IPS-20b (cell line): ENCODE measurements around the gene SPON1.

Experiments
- H3K27ac ChIP-seq: one replicate; pipeline ENCODE4 v1.5.1; 2013; ENCODE audit warnings: low read length
- H3K27me3 ChIP-seq: 2 replicates; pipeline ENCODE4 v1.6.1; 2013; ENCODE audit warnings: mild to moderate bottlenecking, low read length, inconsistent platforms; ENCODE audit not compliant: insufficient read depth
- H3K36me3 ChIP-seq: 2 replicates; pipeline ENCODE4 v1.6.1; 2013; ENCODE audit warnings: low read depth, mild to moderate bottlenecking, inconsistent platforms, low read length, moderate library complexity; ENCODE audit not compliant: insufficient read depth
- H3K4me1 ChIP-seq: 2 replicates; pipeline ENCODE4 v1.6.1; 2013; ENCODE audit warnings: mild to moderate bottlenecking, control low read depth, inconsistent platforms, low read length, moderate library complexity; ENCODE audit not compliant: insufficient read depth
- H3K4me3 ChIP-seq: 2 replicates; pipeline ENCODE4 v1.5.1; 2013; ENCODE audit warnings: mild to moderate bottlenecking, low read length, inconsistent platforms
- H3K9ac ChIP-seq: 2 replicates; pipeline ENCODE4 v1.6.1; 2013; ENCODE audit warnings: low read depth, mild to moderate bottlenecking, inconsistent platforms, low read length, moderate library complexity
- H3K9me3 ChIP-seq: 2 replicates; pipeline ENCODE4 v1.6.1; 2013; ENCODE audit warnings: mild to moderate bottlenecking, low read depth, low read length, inconsistent platforms; ENCODE audit not compliant: insufficient read depth

SPON1 gene

GRCh38 chr11:14045417-14045816, 82.9 kb downstream of the SPON1 start:
- Histone ChIP-seq H3K4me1 (no peaks in the 10 kb centered on the region), H3K27me3 (no peaks in the 10 kb centered on the region), H3K9me3 (no peaks in the 10 kb centered on the region)

GRCh38 chr11:14052198-14052597, 89.7 kb downstream of the SPON1 start:
- no peaks in the 10 kb centered on the region for H3K9me3 ChIP-seq
- no peak overlapping the region for H3K27ac ChIP-seq
- H3K4me1 ChIP-seq = no peaks in the 10 kb centered on the region

More at GRCh38 chr11:14045417-14045816, 82.9 kb downstream of the SPON1 start:
- no peaks in the 10 kb centered on the region for H3K36me3 ChIP-seq
- H3K4me3 ChIP-seq = no peak overlapping the region
- H3K27ac ChIP-seq = no peak overlapping the region
- no peak overlapping the region for H3K9ac ChIP-seq

GRCh38 chr11:14054116-14055107, 91.9 kb downstream of the SPON1 start:
- H3K27ac ChIP-seq = no peak overlapping the region
- no peaks in the 10 kb centered on the region for H3K4me1 ChIP-seq
- H3K4me3 ChIP-seq = no peak overlapping the region
- no peaks in the 10 kb centered on the region for H3K36me3 ChIP-seq
- no peaks in the 10 kb centered on the region for H3K27me3 ChIP-seq
- H3K9me3 ChIP-seq = no peaks in the 10 kb centered on the region
- no peak overlapping the region for H3K9ac ChIP-seq

More at GRCh38 chr11:14052198-14052597, 89.7 kb downstream of the SPON1 start:
- Histone ChIP-seq H3K36me3 (no peaks in the 10 kb centered on the region), H3K27me3 (no peaks in the 10 kb centered on the region), H3K4me3 (no peak overlapping the region), H3K9ac (no peak overlapping the region)

- H3K9ac ChIP-seq = no peak overlapping the region
- H3K9me3 ChIP-seq = no peaks in the 10 kb centered on the region
- H3K27me3 ChIP-seq = no peaks in the 10 kb centered on the region
- H3K4me1 ChIP-seq = peaks cover 4% of the 10 kb centered on the region
- H3K4me3 ChIP-seq = no peak overlapping the region
- no peaks in the 10 kb centered on the region for H3K36me3 ChIP-seq
- H3K27ac ChIP-seq = no peak overlapping the region
Observed at GRCh38 chr11:14055936-14056335, 93.4 kb downstream of the SPON1 start.

- no peak overlapping the region for H3K9ac ChIP-seq
- H3K36me3 ChIP-seq = no peaks in the 10 kb centered on the region
- H3K4me3 ChIP-seq = no peak overlapping the region
- no peak overlapping the region for H3K27ac ChIP-seq
- no peaks in the 10 kb centered on the region for H3K9me3 ChIP-seq
- no peaks in the 10 kb centered on the region for H3K27me3 ChIP-seq
- peaks cover 4% of the 10 kb centered on the region for H3K4me1 ChIP-seq
Observed at GRCh38 chr11:14058061-14058460, 95.5 kb downstream of the SPON1 start.

- Histone ChIP-seq H3K4me3 (no peak overlapping the region), H3K9ac (no peak overlapping the region), H3K4me1 (peaks cover 4% of the 10 kb centered on the region), H3K9me3 (no peaks in the 10 kb centered on the region), H3K36me3 (no peaks in the 10 kb centered on the region), H3K27me3 (no peaks in the 10 kb centered on the region), H3K27ac (no peak overlapping the region)
Observed at GRCh38 chr11:14059491-14059890, 97.0 kb downstream of the SPON1 start.

GRCh38 chr11:14061721-14062120, 99.2 kb downstream of the SPON1 start:
- Histone ChIP-seq H3K4me3 (no peak overlapping the region), H3K4me1 (peaks cover 4% of the 10 kb centered on the region), H3K9ac (no peak overlapping the region), H3K27ac (no peak overlapping the region), H3K9me3 (no peaks in the 10 kb centered on the region), H3K27me3 (no peaks in the 10 kb centered on the region), H3K36me3 (no peaks in the 10 kb centered on the region)

GRCh38 chr11:14065141-14065540, 102.6 kb downstream of the SPON1 start:
- no peaks in the 10 kb centered on the region for H3K36me3 ChIP-seq
- H3K27ac ChIP-seq = no peak overlapping the region
- H3K9ac ChIP-seq = no peak overlapping the region
- H3K9me3 ChIP-seq = no peaks in the 10 kb centered on the region
- H3K27me3 ChIP-seq = no peaks in the 10 kb centered on the region
- no peak overlapping the region for H3K4me3 ChIP-seq
- no peaks in the 10 kb centered on the region for H3K4me1 ChIP-seq

GRCh38 chr11:14065681-14066080, 103.2 kb downstream of the SPON1 start:
- no peaks in the 10 kb centered on the region for H3K27me3 ChIP-seq
- no peaks in the 10 kb centered on the region for H3K36me3 ChIP-seq
- no peak overlapping the region for H3K9ac ChIP-seq
- no peaks in the 10 kb centered on the region for H3K9me3 ChIP-seq
- H3K27ac ChIP-seq = no peak overlapping the region
- H3K4me1 ChIP-seq = no peaks in the 10 kb centered on the region
- no peak overlapping the region for H3K4me3 ChIP-seq

GRCh38 chr11:14067686-14068085, 105.2 kb downstream of the SPON1 start:
- Histone ChIP-seq H3K27ac (no peak overlapping the region), H3K4me1 (no peaks in the 10 kb centered on the region), H3K9ac (no peak overlapping the region), H3K9me3 (no peaks in the 10 kb centered on the region), H3K27me3 (no peaks in the 10 kb centered on the region), H3K4me3 (no peak overlapping the region), H3K36me3 (no peaks in the 10 kb centered on the region)

- H3K4me1 ChIP-seq = peaks cover 23% of the 10 kb centered on the region; the same call in 1 of the 2 replicates
- H3K9ac ChIP-seq = no peak overlapping the region
- H3K4me3 ChIP-seq = no peak overlapping the region
- no peaks in the 10 kb centered on the region for H3K36me3 ChIP-seq
- H3K27me3 ChIP-seq = no peaks in the 10 kb centered on the region
- no peaks in the 10 kb centered on the region for H3K9me3 ChIP-seq
- H3K27ac ChIP-seq = no peak overlapping the region
Observed at GRCh38 chr11:14070896-14071295, 108.4 kb downstream of the SPON1 start.

GRCh38 chr11:14073849-14074476, 111.4 kb downstream of the SPON1 start:
- H3K27me3 ChIP-seq = no peaks in the 10 kb centered on the region
- H3K36me3 ChIP-seq = no peaks in the 10 kb centered on the region
- peaks cover 23% of the 10 kb centered on the region; the same call in 1 of the 2 replicates for H3K4me1 ChIP-seq
- H3K9me3 ChIP-seq = no peaks in the 10 kb centered on the region
- H3K27ac ChIP-seq = no peak overlapping the region
- no peak overlapping the region for H3K9ac ChIP-seq
- H3K4me3 ChIP-seq = no peak overlapping the region
